A549 (cell line): ENCODE results near the gene JMJD6. TPM values are rescaled to one million over a fixed set of nuclear protein-coding genes. Genes with fewer than 3 reads are reported as not detected.

Experiments
- polyA plus RNA-seq, 4 experiments: library from polyadenylated mRNA; depleted of rRNA in 3 of 4; stranded (reverse); fragments of >200 nt; fragmentation: RNase III in 1 of 4; extraction: RNeasy Plus Mini Kit Qiagen cat#74134 plus additional on column Dnase treatment in 1 of 4; gene quantifications; 2 replicates in 3 of 4; 3 replicates in 1 of 4; pipeline ENCODE4 v1.2.3, GENCODE V29; 2011 to 2017
- small RNA-seq, 6 experiments: library from RNA; depleted of rRNA; stranded (forward); fragments of <200 nt; gene quantifications; one replicate each; pipeline ENCODE3, GENCODE V24; 2012

Gene JMJD6
- polyA plus RNA-seq, 2 of the 4 experiments (the other 2 are of a cell fraction) = 17.5 to 53.3 TPM

Small RNAs within 50 kb of the gene (small RNA-seq; reads per million reads assigned to genes)
- gene AC005837.3 (0 reads per million in 6 experiments), gene RF02271 (0 reads per million in 6 experiments), gene RNU6-97P (0 reads per million in 6 experiments), gene RNY4P36 (0 to 0.19 (median 0) reads per million in 6 experiments)

Other genes with a start within 250 kb of the JMJD6 start
- 14.0 and 19.9 TPM in 2 replicates for gene RHBDF2, start 225.2 kb downstream of the JMJD6 start, polyA plus RNA-seq (2011; rRNA removed)
- 42.9 to 50.2 TPM (median 46.0 TPM) in 3 replicates for gene RHBDF2, start 225.2 kb downstream of the JMJD6 start, polyA plus RNA-seq (2017; fragmentation: RNase III; extraction: RNeasy Plus Mini Kit Qiagen cat#74134 plus additional on column Dnase treatment)
- gene CYGB, start 188.9 kb downstream of the JMJD6 start, polyA plus RNA-seq (2011; rRNA removed) = 1.1 and 1.2 TPM in 2 replicates
- 1.1 to 2.0 TPM (median 1.3 TPM) in 3 replicates for gene CYGB, start 188.9 kb downstream of the JMJD6 start, polyA plus RNA-seq (2017; fragmentation: RNase III; extraction: RNeasy Plus Mini Kit Qiagen cat#74134 plus additional on column Dnase treatment)
- gene PRCD, start 186.6 kb downstream of the JMJD6 start, polyA plus RNA-seq (2011; rRNA removed) = 0.26 TPM in 1 of 2 replicates, not detected in the other
- gene PRCD, start 186.6 kb downstream of the JMJD6 start, polyA plus RNA-seq (2017; fragmentation: RNase III; extraction: RNeasy Plus Mini Kit Qiagen cat#74134 plus additional on column Dnase treatment) = not detected in 3 replicates
- 0.74 and 0.78 TPM in 2 replicates for gene ST6GALNAC2, start 140.7 kb downstream of the JMJD6 start, polyA plus RNA-seq (2011; rRNA removed)
- gene ST6GALNAC2, start 140.7 kb downstream of the JMJD6 start, polyA plus RNA-seq (2017; fragmentation: RNase III; extraction: RNeasy Plus Mini Kit Qiagen cat#74134 plus additional on column Dnase treatment) = 0.30 to 0.59 TPM (median 0.41 TPM) in 3 replicates
- 0.63 and 0.72 TPM in 2 replicates for gene ST6GALNAC1, start 82.8 kb downstream of the JMJD6 start, polyA plus RNA-seq (2011; rRNA removed)
- gene ST6GALNAC1, start 82.8 kb downstream of the JMJD6 start, polyA plus RNA-seq (2017; fragmentation: RNase III; extraction: RNeasy Plus Mini Kit Qiagen cat#74134 plus additional on column Dnase treatment) = 0.09 to 0.27 TPM (median 0.09 TPM) in 3 replicates
- gene MXRA7, start 15.6 kb downstream of the JMJD6 start, polyA plus RNA-seq (2011; rRNA removed) = 47.8 and 80.1 TPM in 2 replicates
- gene MXRA7, start 15.6 kb downstream of the JMJD6 start, polyA plus RNA-seq (2017; fragmentation: RNase III; extraction: RNeasy Plus Mini Kit Qiagen cat#74134 plus additional on column Dnase treatment) = 48.6 to 59.2 TPM (median 57.2 TPM) in 3 replicates
- gene METTL23, start 233 bp upstream of the JMJD6 start, polyA plus RNA-seq (2011; rRNA removed) = 120 and 138 TPM in 2 replicates
- gene METTL23, start 233 bp upstream of the JMJD6 start, polyA plus RNA-seq (2017; fragmentation: RNase III; extraction: RNeasy Plus Mini Kit Qiagen cat#74134 plus additional on column Dnase treatment) = 64.6 to 67.2 TPM (median 64.9 TPM) in 3 replicates
- gene SRSF2, start 10.7 kb upstream of the JMJD6 start, polyA plus RNA-seq (2011; rRNA removed) = 348 and 412 TPM in 2 replicates
- 338 to 342 TPM (median 340 TPM) in 3 replicates for gene SRSF2, start 10.7 kb upstream of the JMJD6 start, polyA plus RNA-seq (2017; fragmentation: RNase III; extraction: RNeasy Plus Mini Kit Qiagen cat#74134 plus additional on column Dnase treatment)
- 26.0 and 30.0 TPM in 2 replicates for gene MFSD11, start 11.5 kb upstream of the JMJD6 start, polyA plus RNA-seq (2011; rRNA removed)
- gene MFSD11, start 11.5 kb upstream of the JMJD6 start, polyA plus RNA-seq (2017; fragmentation: RNase III; extraction: RNeasy Plus Mini Kit Qiagen cat#74134 plus additional on column Dnase treatment) = 17.4 to 18.2 TPM (median 17.5 TPM) in 3 replicates
- gene MGAT5B, start 141.8 kb upstream of the JMJD6 start, polyA plus RNA-seq (2011; rRNA removed) = 7.6 and 10.3 TPM in 2 replicates
- gene MGAT5B, start 141.8 kb upstream of the JMJD6 start, polyA plus RNA-seq (2017; fragmentation: RNase III; extraction: RNeasy Plus Mini Kit Qiagen cat#74134 plus additional on column Dnase treatment) = 16.2 to 22.8 TPM (median 21.7 TPM) in 3 replicates